Measurements from ENCODE around the gene SHC2.

DNA sequence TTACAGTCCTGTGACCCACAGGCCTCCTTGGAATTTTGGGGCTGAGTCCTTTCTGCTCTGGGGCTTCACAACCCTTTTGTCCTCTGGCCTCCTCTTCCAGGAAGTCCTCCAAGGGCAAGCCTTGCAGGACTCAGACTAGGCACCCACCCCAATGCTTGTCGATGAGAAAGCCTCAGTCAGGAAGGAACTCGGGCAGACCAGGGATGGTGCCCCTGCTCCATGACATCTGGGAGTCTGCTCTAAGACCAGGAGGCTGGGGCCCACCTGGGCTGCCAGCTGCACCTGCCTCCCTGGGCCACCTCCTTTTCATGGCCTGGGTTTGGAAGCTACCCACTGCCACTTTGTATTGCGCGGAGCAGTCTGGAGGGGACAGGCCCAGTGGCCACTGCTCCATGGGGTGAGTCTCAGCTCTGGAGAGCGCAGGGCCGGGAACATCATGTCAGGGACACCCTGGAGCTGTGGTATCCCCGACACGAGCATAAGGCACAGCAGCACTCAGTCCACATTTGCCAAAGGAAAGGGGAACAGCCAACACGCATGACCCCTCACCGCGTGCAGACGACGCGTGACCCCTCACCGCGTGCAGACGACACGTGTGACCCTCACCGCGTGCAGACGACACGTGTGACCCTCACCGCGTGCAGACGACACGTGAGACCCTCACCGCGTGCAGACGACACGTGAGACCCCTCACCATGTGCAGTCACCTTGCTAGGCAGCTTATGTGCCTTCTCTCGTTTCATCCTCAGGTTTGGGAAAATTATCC, 62.7 kb downstream of the SHC2 start:
- TF ChIP-seq, protein P1, sequence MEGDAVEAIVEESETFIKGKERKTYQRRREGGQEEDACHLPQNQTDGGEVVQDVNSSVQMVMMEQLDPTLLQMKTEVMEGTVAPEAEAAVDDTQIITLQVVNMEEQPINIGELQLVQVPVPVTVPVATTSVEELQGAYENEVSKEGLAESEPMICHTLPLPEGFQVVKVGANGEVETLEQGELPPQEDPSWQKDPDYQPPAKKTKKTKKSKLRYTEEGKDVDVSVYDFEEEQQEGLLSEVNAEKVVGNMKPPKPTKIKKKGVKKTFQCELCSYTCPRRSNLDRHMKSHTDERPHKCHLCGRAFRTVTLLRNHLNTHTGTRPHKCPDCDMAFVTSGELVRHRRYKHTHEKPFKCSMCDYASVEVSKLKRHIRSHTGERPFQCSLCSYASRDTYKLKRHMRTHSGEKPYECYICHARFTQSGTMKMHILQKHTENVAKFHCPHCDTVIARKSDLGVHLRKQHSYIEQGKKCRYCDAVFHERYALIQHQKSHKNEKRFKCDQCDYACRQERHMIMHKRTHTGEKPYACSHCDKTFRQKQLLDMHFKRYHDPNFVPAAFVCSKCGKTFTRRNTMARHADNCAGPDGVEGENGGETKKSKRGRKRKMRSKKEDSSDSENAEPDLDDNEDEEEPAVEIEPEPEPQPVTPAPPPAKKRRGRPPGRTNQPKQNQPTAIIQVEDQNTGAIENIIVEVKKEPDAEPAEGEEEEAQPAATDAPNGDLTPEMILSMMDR (conservative IDR thresholded peaks at IDR 0.05; ENCODE audit: low read depth, low read length): no peak
- no peak for TF ChIP-seq EZH2 (IDR thresholded peaks at IDR 0.05; ENCODE audit: borderline replicate concordance, low read depth, low read length, poor library complexity, severe bottlenecking)
